KBM-7 (cell line): ENCODE results near the gene MEG3.

Experiments
- DNase-seq: peaks from one replicate; pipeline ENCODE4 v3.0.0-alpha.2; 2015
- in situ Hi-C: fragments of 300-500 bp; cut with MboI; formaldehyde crosslinking; loops from 2 replicates; pipeline ENCODE4 v1.14.3; 2020; ENCODE audit warnings: low sequenced_read_pairs, low pct_unique_long_range_greater_than_20kb, mixed read lengths

Gene MEG3

DNA sequence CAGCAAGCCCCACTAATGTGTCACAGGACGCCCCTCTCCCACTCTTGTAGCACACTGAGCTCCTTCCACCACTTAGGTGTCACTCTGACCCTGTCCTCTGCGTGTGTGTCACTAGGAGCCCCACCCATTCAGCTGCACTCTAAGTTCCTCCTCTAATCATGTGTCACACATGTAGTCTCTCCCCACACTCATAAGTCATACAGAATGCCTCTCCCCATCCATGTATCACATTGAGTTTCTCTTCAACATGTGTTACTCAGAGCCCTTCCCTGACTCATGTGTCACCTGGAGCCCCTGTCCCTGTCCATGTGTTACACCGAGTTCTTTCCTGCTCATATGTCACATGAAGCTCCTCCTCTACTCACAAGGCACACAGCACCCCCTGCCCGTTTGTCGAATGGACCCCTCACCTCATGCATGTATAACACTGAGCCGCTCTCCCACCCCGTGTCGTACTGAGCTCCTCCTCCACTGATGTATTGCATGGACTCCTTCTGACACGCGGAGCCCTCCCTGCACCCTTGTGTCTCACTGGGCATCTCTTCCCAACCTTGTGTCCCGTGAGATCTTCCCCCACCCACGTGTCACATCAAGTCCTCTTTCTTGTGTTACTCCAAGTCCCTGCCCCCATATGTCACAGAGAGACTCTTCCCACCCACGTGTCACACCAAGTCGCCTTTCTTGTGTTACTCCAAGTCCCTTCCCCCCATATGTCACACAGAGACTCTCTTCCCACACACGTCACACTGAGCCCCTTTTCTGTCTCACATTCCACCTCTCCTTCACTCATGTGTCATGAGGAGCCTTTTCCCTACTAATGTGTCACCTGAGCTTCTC, 46.6 kb downstream of the MEG3 start:
- in situ Hi-C loops, result no loop called here
- DNase-seq, result no peak

DNA sequence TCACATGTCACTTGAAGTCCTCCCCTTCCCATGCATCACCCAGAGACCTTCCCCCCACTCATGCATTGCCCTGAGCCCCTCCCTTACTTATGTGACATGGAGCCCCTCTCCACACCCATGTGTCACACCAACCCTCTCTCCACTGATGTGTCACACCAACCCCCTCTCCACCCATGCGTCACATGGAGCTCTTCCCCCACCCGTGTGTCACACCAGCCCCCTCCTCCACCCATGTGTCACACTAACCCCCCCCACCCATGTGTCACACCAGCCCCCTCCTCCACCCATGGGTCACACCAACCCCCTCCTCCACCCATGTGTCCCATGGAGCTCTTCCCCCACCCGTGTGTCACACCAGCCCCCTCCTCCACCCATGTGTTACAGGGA, 47.2 kb downstream of the MEG3 start:
- no peak for DNase-seq
- in situ Hi-C loops, result no loop called here

DNA sequence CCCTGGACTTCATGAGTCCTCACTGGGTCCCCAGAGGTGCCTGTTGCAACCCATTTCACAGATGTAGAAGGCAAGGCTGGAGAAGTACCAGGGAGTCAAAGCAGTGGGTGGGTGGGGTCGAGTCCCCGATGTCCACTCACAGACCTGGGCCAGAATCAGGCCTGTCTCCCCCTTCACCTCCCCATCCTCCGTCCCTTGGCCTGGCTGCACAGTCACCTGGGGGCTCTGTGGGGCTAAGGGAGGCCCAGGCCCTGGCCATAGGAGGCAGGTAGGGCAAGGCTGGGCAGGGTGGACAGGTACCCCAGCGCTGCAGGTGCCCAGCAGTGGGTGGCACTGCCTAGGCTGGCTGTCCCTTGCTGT, 48.1 kb downstream of the MEG3 start:
- no peak for DNase-seq
- in situ Hi-C loops, result no loop called here

GRCh38 chr14:100874411-100875091, 48.6 kb downstream of the MEG3 start:
- in situ Hi-C loops, result loop anchor here (25.0 kb wide), 1 partner anchor 487 kb away; the partner anchor contains the start of gene WDR25
- DNase-seq, result no peak

GRCh38 chr14:100875126-100875525, 49.2 kb downstream of the MEG3 start:
- DNase-seq, result no peak
- in situ Hi-C loops, result loop anchor here (25.0 kb wide), 1 partner anchor 488 kb away; the partner anchor contains the start of gene WDR25

DNA sequence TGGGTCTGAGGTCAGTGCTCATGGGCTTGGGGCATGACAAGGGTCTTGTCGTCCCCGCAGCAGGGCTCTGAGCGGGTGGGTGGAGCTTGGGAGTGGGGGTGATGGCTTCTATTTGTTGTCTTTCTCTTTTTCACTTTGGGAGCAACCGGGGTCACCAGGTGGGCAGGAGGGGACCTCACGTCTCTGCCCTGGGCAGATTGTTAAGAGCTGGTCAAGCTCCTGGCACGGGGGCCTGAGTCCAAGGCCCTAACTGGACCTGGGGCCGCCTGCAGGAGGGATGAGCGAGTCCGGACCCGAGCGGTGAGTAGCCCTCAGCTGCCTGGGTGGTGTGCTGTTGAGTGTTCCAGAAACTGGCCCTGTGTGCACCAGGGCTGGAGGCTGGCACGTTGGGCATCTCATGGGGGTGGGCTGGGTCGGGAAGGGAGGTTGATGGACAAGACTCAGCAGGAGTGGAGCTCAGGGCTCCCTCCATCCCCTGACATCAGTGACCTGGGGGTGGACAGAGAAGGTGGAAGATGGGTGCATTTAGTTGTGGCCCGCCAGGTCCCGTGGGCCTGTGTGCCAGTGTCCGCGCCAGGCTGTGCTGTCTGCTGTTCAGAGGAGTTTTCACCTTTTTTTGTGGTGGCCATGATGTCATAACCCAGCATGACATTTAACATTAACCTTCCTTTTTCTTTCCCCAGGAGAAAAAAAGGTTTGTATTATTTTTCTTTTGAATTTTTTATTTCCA, 50.1 kb downstream of the MEG3 start:
- in situ Hi-C loops, result loop anchor here (25.0 kb wide), 1 partner anchor 489 kb away; the partner anchor contains the start of gene WDR25
- DNase-seq, result no peak

DNA sequence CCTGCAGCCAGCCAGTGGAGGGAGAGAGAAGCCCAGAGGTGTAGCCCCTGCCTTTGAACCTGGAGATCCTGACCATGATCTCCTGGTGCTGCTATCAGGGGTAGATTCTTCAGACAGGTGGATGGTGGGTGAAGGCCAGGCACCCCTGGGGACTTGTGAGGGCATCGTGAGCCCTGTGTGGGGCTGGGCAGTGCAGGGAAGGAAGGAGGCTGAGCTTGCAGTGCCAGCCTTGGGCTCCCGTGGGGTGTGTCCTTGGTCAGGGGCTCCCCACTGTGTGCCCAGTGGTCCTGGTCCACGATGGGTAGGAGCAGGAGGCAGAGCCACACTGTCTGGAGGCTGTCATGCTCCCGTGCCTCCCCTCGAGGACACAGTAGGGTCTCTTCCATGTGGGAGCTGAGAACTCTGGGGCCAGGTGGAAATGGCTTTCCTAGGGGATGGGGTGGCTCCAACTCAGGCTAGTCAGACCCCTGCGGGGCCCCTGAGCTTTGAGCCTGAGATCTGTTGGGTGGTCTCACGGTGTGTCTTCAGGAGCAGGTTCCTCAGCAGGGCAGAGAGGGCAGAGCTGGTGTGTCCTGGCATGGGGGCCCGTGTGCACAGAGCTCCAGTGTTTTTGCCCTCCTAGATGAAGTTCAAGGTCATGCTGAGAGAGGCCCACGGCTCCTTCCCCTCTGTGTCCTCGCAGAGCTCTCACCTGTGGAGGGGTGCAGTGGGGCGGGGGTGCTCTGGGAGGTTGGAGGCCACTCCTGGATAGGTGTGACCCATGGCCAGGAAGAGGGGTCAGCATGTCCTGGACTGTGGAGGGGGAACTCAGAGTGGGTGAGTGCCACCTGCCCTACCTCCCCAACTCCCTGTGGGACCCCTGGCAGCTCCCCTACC, 52.6 kb downstream of the MEG3 start:
- DNase-seq, result no peak
- in situ Hi-C loops, result loop anchor here (25.0 kb wide), 1 partner anchor 491 kb away; the partner anchor contains the start of gene WDR25

DNA sequence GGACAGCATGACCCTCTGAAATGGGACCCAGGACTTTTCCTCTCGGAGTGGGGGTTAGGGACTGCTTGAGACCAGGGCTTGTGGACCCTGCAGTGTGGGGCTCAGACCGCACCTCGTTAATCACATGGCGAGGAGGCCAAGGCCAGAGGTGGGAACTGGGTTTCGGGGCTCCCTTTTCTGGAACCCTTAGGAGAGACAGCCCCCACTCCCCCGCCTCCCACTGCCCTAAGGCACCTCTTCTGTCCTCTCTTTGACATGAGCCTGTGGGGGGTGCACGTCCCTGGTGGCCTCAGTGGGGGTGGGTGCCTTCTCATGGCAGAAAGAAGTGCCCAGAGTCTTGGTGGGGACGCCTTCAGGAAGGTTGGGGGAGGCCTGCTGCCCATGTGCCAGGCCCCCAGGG, 53.3 kb downstream of the MEG3 start:
- in situ Hi-C loops, result loop anchor here (25.0 kb wide), 1 partner anchor 492 kb away; the partner anchor contains the start of gene WDR25
- DNase-seq, result no peak

DNA sequence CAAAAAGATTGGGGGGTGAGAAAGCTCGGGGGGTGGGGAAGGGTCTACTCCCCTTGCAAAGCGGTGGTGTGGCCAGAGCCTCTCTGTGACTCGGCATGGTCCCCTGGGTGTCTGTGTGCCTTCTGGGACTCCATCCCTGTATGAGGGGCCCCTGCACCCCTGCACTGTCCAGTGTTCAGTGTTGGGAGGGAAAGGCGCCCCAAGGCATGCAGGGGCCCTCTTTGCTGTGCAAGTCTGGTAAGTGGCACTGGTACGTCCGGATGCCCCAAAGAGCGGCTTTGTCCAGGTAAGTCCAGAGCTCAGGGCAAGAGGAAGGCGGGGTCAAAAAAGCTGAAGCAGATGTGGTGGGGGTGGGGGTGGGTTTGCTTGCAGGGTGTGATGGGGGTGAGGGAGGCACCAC, 53.9 kb downstream of the MEG3 start:
- no peak for DNase-seq
- in situ Hi-C loops, result loop anchor here (25.0 kb wide), 1 partner anchor 492 kb away; the partner anchor contains the start of gene WDR25

GRCh38 chr14:100880271-100881101, 54.6 kb downstream of the MEG3 start:
- DNase-seq, result no peak
- in situ Hi-C loops, result loop anchor here (25.0 kb wide), 1 partner anchor 493 kb away; the partner anchor contains the start of gene WDR25

DNA sequence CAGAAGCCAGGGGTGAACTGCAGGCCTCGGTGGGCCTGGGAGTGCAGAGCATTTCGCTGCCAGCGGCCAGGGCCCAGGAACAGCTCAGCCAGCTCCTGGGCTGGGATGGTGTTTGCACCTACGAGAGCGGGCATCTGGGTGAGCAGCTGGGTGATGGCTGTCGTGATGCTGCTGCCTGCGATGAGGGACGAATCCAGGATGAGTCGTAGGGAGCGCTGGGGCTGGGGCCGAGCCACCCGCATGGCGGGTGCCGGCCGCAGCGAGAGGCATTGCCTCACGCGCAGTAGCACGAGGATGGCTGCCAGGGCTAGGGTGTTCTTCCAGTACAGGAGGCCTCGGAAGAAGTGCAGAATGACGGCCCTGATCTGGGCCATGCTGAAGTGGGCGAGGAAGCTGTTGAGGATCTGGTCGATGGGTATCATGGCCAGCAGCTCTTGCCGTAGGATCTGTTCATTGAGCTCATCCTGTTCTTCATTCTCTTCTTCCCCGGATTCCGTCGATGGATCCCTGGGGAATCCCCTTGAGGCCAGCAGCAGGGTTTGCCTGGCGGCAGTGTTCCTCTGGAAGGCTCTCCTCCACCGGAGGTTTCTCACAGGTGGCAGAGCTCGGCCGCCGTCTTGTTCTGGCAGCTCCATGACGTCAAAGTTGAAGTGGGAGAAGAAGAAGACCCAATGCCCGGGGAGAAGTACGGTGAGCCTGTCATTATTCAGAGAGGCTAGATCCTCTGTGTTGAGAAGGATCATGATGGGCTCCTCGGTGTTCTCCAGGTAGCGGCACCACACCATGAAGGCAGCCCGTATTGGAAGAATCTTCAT, 55.5 kb downstream of the MEG3 start:
- in situ Hi-C loops, result loop anchor here (25.0 kb wide), 1 partner anchor 494 kb away; the partner anchor contains the start of gene WDR25
- no peak for DNase-seq

DNA sequence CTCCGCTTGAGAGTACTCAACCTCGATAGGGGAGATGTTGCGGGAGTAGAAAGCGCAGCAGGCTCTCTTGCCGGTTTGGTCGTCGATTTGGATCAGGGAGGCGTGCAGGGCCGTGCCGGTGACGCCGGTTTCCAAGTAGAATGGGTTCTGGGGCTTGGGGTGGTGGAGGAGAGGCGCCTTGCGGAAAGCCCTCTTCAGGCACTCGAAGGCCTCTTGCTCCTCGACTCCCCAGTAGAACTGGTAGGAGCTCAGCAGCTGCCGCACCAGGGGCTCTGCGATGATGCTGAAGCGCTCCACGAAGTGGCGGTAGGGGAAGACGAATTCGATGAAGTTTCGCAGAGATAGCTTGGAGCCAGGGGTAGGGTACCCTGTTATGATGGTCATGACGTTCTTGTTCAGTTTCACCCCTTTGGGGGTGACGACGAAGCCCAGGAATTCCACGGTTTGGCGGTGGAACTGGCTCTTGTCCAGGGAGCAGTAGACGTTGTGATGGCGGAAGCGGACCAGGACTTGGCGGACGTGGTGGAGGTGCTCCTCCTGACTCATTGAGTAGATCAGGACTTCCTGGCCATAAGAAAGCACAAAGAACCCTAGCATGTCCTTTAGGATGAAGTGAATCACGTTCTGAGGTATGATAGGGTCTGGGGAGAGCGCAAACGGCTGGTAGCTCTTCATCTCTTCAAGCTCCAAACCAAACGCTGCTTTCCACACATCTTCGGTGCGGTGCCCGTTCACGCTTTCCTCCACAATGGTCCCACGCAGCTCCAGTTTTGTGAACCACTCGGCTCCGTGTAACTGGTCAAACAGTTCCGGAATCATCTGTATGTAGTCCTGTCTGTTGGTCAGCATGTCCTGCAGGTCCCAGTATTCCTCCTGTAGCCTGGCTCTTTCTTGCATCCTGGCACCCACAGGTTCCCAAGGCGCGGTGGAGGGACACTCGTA, 56.4 kb downstream of the MEG3 start:
- no peak for DNase-seq
- in situ Hi-C loops, result loop anchor here (25.0 kb wide), 1 partner anchor 495 kb away; the partner anchor contains the start of gene WDR25

- no peak for DNase-seq
- in situ Hi-C loops, result loop anchor here (25.0 kb wide), 1 partner anchor 496 kb away; the partner anchor contains the start of gene WDR25
Observed at GRCh38 chr14:100882991-100883788, 57.3 kb downstream of the MEG3 start.

DNA sequence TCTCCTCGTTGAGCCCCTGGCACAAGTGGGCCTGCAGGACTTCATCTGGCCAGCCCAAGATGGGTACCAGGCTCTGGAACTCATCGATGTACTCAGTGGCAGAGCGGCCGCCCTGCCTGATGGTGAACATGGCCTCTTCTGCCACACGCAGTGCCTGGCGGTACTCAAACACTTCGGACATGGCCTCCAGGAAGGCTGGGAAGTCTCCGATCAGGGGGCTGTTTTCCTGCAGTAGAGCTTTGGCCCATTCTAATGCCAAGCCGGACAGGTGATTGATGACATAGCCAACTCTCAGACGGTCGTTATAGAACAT, 57.8 kb downstream of the MEG3 start:
- no peak for DNase-seq
- in situ Hi-C loops, result loop anchor here (25.0 kb wide), 1 partner anchor 496 kb away; the partner anchor contains the start of gene WDR25

DNA sequence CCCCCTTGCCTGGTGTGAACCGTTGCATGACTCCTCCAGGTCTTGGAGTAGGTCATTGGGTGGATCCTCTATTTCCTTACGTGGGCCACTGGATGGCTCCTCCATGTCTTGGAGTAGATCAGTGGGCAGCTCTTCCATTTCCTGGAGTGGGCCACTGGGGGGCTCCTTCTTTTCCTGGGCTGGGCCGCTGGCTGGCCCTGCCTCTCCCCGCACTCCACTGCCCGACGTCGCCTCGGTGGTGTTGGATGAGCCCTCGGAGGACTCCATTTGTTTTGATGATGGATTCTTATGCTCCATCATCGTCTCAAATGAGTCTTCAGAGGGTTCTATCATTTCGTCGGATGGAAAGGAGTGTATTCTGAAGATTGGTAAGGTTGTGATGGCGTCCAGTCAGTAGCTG, 58.5 kb downstream of the MEG3 start:
- in situ Hi-C loops, result loop anchor here (25.0 kb wide), 1 partner anchor 497 kb away; the partner anchor contains the start of gene WDR25
- DNase-seq, result no peak
